ENCODE data around the gene MRPS23.

MRPS23 gene

DNA sequence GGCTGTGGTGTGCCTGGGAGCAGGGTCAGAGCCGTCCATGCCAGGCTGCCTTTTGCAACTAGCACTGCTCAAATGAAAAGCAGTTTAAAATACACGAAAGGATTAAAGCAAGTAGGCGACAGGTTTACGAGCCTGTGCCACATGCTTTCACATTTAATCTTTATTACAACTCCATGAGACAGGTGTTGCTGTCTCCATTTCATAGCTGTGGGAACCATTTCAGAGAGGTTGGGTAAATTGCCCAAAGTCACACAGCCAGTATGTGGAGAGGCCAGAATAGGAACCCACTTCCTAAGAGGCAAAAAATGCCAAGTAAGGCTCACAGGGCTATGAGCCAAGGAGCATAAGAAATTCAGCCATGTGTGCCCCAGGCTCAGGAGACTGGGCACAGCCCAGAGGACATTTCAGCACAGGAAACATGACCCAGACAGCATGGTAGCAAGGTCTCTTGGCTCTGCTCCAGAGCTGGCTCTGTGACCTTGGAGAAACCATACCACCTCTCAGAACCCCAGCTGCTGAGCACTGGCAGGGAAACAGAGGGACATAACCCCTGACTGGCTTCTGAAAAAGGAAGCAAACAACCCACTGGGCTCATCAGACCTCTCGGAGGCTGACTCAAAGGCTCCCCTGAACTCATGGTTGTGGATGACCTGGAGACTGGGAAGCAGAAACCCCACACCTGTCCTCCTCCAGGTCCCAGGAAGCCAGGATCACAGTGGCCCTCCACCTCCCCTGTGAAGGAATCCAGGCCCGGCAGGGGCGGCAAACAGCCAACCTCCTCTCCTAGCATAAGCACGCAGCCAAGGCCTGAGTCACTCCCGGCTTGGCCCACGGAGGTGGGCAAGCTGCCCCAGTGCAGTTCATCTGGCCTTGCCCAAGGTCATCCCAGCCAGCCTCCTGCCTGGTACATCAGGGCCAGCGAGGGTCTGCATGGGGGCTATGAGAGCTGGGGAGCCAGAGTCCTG, 40.3 kb upstream of the MRPS23 start:
- ChIA-PET CTCF (interaction anchor here (0.6 to 8.0 kb wide), 14 partner anchors 9 to 259 kb away, joined by 3 to 95 read pairs (median 14); partner anchors contain the start of gene CUEDC1), POLR2A (interaction anchor here (0.6 kb wide), 1 partner anchor 13 kb away, joined by 8 read pairs; no protein-coding TSS in a partner anchor)
- no peak overlapping the region for H3K4me3 ChIP-seq (ENCODE audit: low read depth, low read length)
- TF ChIP-seq ZNF768 (tag by site-specific recombination; IDR thresholded peaks at IDR 0.05) (peak; percentile 83; the same call in 1 of the 2 replicates), ZSCAN30 (tag by site-specific recombination; IDR thresholded peaks at IDR 0.05) (no peak), ZIC2 (tag by site-specific recombination; IDR thresholded peaks at IDR 0.05) (0 out of 2 replicates have a peak, but pooled peaks have one; percentile 53)
- H3K9me3 ChIP-seq (ENCODE audit: control insufficient read depth, insufficient read depth, low read depth, low read length): no peaks in the 10 kb centered on the region
- H3K27ac ChIP-seq (ENCODE audit: extremely low read depth, low read depth, low read length): no peak overlapping the region
- H3K36me3 ChIP-seq (ENCODE audit: control insufficient read depth in 2 of 2, insufficient read depth in 1 of 2, low read length in 2 of 2): peaks cover 0 to under 1% of the 10 kb centered on the region in 2 experiments; a peak in 1 of 3 replicates
- peaks cover 6% of the 10 kb centered on the region for H3K4me1 ChIP-seq (ENCODE audit: control insufficient read depth, insufficient read depth, low read length)

DNA sequence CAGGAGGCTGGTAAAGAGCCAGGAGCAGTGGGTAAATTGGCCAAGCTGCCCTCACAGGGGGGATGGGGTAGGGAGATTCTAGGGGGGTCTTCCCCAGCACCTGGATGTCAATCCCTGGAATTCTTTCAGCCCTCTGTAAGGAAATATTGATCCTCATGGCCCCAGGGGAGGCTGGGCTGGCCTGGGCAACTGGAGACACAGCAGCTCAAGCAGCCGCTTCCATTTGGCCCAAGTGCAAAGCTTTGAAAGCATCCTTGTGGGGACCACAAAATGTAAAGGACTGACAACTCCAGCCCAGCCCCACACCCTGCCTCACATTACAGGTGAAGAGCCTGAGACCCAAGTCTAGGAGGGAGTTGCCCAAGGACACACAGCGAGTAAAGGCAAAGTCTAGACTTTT, 39.4 kb upstream of the MRPS23 start:
- ChIA-PET POLR2A (no interaction called here), CTCF (interaction anchor here (0.9 to 8.0 kb wide), 6 partner anchors 10 to 97 kb away, joined by 3 to 95 read pairs (median 22); no protein-coding TSS in a partner anchor)
- H3K4me1 ChIP-seq (ENCODE audit: control insufficient read depth, insufficient read depth, low read length): peaks cover 6% of the 10 kb centered on the region
- H3K27ac ChIP-seq (ENCODE audit: extremely low read depth, low read depth, low read length): no peak overlapping the region
- H3K4me3 ChIP-seq (ENCODE audit: low read depth, low read length): no peak overlapping the region
- TF ChIP-seq ZXDB (tag by site-specific recombination; IDR thresholded peaks at IDR 0.05) (no peak), ZNF518A (tag by site-specific recombination; conservative IDR thresholded peaks at IDR 0.05; ENCODE audit: low read depth) (no peak)
- H3K9me3 ChIP-seq (ENCODE audit: control insufficient read depth, insufficient read depth, low read depth, low read length): no peaks in the 10 kb centered on the region
- peaks cover 0 to 9% of the 10 kb centered on the region in 2 experiments; a peak in 1 of 3 replicates for H3K36me3 ChIP-seq (ENCODE audit: control insufficient read depth in 2 of 2, insufficient read depth in 1 of 2, low read length in 2 of 2)

DNA sequence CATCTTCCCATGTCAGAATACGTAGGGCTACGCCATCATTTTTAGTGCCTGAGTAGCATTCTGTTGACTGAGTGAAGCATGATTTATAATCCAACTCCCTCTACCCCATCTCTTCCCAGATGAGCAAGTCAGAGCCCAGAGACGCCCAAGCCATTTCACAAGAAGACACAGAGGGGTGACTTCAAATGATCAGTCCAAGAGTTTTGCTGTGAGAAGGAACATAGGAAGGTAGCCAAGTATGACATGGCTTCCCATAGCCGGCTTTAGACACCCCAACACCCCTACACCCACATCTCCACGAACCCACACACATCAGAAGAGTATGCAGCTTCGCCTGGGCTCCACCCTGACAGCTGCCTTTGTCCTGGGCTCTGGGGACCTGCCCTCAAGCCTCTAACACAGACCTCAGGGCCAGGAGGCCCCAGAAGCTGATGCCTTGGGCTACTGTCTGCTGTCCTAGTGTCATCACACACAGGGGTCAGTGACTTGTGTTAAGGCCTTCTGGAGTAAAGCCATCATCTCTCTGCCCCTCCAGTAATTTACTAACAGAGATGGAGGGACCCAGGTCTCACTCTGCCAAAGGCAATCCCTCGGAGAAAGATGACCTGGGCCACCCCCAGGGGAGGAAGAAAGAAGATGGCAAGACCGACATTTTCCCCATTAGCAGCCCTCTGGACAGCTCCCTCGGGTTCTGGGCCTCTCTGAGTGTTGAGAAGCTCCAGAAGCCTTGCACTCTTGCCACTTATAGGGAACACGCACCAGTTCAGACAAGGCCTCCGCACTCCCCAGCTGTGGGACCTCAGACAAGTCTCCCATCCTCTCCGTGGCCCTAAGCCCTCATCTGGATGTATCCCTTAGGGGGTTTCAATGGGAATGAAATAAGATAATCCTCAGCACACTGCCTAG, 38.7 kb upstream of the MRPS23 start:
- Histone ChIP-seq H3K4me1 (ENCODE audit: control insufficient read depth, insufficient read depth, low read length) (peaks cover 6% of the 10 kb centered on the region), H3K27ac (ENCODE audit: extremely low read depth, low read depth, low read length) (no peak overlapping the region), H3K4me3 (ENCODE audit: low read depth, low read length) (no peak overlapping the region), H3K9me3 (ENCODE audit: control insufficient read depth, insufficient read depth, low read depth, low read length) (no peaks in the 10 kb centered on the region), H3K36me3 (ENCODE audit: control insufficient read depth in 2 of 2, insufficient read depth in 1 of 2, low read length in 2 of 2) (peaks cover 0 to 12% of the 10 kb centered on the region in 2 experiments; a peak in 1 of 3 replicates)
- ChIA-PET CTCF (interaction anchor here (1.0 to 8.0 kb wide), 3 partner anchors 10 to 98 kb away, joined by 3 to 95 read pairs (median 11); no protein-coding TSS in a partner anchor), POLR2A (no interaction called here)
- TF ChIP-seq ZNF324 (tag by site-specific recombination; IDR thresholded peaks at IDR 0.05) (no peak), REST (tag by site-specific recombination; IDR thresholded peaks at IDR 0.05) (peak; percentile 58; the same call in 1 of the 2 replicates)
